NCI-H1417 treated with DMSO at 0.1 percent for 48 hours (cell line): ENCODE measurements around the gene ZNF408.

Experiments
- DNase-seq: peaks from one replicate; lab custom pipeline; 2025; lab: John Stamatoyannopoulos, UW

Gene ZNF408

DNA sequence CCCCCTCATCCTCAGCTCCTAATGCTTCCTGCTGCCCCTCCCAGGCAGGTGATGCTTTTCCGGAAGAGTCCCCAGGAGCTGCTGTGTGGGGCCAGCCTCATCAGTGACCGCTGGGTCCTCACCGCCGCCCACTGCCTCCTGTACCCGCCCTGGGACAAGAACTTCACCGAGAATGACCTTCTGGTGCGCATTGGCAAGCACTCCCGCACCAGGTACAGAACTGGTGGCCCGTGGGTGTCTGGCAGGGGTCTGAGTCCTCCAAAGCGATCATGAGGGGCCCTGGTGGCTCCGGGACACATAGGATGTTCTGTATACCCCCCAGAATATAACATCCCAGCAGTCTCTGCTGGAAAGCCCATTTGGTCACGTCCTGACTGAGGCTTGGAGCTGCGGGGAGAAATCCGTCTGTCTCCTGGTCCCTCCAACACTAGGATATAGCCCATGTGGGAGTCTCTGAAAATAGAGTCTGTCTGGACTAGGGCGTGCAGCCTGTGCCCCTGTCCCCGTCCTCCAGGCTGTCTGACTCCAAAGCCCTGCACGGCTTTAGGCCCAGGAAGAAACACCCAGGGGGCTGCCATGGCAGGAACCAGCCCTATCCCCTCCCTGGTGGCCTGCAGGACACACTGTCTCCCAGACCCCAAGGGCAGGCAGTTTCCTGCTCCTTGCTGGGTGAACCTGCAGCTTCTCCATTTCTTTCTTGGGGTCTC lies 27.3 kb downstream of the ZNF408 start:
- no peak for DNase-seq

DNA sequence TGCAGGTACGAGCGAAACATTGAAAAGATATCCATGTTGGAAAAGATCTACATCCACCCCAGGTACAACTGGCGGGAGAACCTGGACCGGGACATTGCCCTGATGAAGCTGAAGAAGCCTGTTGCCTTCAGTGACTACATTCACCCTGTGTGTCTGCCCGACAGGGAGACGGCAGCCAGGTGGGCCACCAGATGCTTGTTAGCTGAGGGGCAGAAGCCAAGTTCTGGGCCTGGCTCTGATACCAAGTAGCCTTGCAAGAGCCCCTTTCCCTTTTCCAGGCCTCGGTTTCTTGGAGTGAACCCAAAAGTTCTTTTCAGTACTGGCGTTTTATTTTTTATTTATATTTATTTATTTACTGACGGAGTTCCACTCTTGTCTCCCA lies 27.8 kb downstream of the ZNF408 start:
- DNase-seq, result no peak

DNA sequence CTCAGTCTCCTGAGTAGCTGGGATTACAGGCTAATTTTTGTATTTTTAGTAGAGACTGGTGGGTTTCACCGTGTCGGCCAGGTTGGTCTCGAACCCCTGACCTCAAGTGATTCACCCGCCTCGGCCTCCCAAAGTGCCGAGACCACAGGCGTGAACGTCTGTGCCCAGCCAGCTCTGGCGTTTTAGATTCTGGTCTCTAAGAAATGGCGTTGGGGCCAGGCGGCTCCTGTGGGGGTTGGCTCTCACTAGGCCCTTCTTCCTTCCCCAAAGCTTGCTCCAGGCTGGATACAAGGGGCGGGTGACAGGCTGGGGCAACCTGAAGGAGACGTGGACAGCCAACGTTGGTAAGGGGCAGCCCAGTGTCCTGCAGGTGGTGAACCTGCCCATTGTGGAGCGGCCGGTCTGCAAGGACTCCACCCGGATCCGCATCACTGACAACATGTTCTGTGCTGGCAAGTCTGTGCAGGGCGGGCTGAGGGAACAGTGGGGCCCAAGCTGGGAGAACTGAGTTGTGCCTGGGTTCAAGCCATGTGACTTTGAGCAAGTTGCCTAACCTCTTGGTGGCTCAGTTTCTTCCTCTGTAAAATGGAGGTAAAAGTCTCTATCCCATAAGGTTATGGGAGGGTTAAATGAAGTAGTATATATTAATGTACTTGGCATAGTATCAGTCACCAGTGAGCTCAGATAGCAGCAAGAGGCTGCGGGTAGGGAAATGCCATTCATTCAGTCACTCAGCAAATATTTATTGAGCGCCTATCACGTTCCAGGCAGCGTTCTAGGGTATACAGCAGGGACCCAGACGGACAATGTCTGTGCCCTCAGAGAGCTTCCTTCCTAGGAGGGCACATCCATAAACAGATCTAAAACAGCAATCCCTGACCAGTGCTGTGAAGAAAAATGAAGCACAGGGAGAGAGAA lies 28.5 kb downstream of the ZNF408 start:
- DNase-seq, result no peak

DNA sequence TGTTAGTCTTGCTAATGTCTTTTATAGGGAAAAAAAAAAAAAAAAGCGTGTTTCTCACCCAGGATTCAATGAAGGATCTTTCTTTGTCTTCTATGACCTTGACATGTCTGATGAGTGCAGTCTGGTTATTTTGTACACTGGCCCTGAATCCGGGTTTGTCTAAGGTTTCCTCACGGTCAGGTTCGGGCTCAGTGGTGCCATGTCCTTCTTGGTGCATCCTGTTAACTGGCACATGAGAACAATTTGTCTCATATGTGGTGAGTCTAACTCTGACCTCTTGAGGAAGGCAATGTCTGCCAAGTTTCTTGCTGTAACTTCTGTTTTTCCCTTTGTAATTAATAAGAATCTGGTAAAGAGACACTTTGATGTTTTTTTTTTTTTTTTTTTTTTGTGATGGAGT lies 30.7 kb downstream of the ZNF408 start:
- DNase-seq, result no peak

DNA sequence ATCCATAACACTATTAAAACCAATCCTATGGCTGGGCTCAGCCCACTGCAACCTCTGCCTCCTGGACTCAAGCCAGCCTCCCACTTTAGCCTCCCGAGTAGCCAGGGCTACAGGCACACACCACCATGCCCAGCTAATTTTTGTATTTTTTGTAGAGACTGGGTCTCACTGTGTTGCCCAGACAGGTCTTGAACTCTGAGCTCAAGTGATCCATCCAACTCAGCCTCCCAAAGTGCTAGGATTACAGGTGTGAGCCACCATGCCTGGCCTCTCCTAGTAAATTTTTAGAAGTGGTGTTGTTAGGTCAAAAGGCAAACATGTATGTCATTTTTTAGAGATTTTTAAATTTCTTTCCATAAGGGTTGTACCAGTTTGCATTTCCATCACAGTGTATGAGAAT lies 32.4 kb downstream of the ZNF408 start:
- DNase-seq, result no peak

DNA sequence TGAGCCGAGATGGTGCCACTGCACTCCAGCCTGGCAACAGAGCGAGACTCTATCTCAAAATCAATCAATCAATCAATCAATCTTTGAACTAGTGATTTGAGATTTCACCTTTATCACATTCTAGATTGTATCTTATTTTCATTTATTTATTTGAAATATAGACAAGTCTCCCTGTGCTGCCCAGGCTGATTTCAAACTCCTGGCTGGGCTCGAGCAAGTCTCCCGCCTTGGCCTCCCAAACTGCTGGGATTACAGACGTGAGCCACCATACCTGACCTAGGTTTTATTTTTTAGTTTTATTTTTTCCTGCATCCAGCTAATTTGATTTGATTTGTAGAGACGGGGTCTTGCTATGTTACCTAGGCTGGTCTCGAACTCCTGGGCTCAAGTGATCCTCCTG lies 35.3 kb downstream of the ZNF408 start:
- DNase-seq, result no peak

DNA sequence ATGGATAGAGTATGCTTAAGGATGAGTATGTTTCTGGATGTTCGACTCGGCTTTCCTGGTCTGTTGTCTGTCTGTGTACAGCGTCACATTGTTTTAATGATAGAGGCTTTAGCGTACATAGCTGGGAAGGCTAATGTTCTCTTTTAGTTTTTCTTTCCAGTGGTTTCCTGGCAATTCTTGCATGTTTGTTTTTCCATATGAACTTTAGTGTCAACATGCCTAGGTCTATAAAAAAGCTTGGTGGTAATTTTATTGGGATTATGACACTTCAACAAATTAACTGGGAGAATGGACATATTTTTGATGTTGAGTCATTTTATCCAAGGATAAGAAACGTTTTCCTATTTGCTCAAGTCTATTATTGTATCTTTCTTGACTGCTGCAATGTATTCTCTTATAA lies 35.8 kb downstream of the ZNF408 start:
- DNase-seq, result no peak

DNA sequence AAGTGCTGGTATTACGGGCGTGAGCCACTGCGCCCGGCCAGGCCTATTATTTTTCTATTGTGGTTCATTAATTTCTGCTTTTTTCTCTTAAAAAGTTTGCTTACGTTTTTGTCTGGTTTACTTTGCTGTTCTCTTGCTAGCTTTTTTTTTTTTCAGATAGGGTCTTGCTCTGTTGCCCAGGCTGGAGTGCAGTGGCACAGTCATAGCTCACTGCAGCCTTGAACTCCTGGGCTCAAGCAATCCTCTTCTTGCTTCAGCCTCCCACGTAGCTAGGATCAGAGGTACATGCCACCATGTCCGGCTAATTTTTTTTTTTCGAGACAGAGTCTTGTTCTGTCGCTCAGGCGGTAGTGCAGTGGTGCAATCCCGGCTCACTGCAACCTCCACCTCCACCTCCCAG lies 36.9 kb downstream of the ZNF408 start:
- no peak for DNase-seq

DNA sequence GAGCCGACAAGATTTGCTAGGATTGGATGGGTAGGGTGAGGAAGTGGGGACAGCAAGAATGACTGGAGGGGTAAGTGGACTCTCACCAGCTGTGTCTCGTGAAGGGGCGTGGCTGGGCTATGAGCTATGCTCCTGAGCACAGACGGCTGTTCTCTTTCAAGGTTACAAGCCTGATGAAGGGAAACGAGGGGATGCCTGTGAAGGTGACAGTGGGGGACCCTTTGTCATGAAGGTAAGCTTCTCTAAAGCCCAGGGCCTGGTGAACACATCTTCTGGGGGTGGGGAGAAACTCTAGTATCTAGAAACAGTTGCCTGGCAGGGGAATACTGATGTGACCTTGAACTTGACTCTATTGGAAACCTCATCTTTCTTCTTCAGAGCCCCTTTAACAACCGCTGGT lies 38.1 kb downstream of the ZNF408 start:
- DNase-seq, result no peak

DNA sequence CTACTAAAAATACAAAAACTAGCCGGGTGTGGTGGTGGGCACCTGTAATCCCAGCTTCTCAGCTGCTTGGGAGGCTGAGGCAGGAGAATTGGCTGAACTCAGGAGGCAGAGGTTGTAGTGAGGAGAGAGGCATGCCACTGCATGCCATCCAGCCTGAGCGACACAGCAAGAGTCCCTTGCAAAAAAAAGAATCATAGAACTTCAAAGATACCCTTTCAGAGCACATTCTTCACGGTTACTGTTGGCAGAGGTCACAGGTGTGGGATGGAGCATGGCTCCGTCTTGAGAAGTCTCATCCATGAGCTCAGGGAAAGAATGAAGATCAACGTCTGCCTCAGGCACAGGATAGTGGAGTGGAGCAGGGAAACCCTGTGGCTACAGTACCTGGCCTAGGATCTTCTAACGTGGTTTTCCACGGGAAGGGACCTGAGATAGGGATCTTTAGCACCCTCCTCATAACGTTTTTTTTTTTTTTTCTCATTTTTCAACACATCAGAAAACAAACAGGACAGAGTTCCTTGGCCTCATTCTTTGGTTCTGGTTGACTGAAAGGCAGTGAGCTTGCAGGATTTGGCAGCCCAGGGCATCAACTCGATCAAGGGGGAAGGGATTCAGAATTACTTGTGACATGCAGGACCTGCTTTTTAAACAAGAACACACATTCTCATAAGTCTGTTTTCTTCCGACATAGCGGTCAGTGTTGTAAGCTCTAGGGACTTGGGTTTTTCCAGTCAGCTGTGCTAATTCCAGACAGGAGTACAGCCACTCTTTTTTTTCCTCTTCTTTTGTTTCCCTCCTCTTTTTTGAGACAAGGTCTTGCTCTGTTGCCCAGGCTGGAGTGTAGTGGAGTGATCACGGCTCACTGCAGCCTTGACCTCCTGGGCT lies 41.0 kb downstream of the ZNF408 start:
- no peak for DNase-seq

DNA sequence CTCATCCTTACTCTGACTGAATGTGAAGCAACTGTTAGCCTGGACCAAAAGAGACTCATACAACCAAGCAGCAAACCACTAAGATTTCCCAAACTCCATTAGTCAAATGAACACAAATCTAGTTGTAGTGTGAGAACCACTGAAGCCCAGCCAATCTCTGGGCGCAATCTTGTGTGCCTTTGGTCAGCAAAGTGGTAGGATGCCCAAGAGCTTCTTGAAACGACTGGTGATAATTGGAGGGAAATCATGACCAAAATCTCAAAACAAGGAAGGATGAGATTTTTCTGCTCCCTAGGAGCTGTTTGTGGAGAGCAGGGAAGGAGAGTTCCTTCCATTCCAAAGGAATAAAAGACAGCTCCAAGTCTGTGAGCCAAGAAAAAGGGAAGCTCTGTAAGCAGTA lies 42.2 kb downstream of the ZNF408 start:
- DNase-seq, result no peak

DNA sequence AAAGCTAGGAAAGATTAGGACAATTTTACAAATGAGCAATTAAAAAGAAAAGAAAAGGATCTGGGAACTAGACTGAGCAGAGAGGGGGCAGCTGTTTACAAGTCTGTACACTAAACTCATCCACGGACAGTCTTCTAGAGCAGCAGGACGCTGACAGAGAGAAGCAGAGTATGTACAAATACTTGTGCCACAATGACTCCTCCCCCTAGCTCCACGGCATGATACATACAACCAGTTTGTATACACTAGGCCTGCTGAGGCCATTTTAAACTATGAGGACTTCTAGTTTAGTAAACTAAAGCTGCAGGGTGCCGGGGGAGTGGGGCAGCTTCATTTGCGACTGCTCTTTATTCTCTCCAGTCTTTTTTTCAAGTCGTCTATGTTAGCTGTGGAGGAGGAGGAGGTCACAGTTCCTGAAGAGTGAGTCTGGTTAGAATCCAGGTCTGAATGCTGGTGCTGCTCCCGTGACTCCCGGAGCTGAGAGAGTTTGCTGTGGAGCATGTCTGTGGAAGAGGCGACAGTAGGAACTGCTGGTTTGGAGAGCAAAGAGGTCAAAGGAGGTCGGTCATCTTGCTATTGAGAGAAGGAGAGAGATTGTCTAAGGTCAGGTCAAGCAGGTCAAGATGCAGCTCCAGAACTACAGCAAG lies 43.0 kb downstream of the ZNF408 start:
- DNase-seq, result no peak

DNA sequence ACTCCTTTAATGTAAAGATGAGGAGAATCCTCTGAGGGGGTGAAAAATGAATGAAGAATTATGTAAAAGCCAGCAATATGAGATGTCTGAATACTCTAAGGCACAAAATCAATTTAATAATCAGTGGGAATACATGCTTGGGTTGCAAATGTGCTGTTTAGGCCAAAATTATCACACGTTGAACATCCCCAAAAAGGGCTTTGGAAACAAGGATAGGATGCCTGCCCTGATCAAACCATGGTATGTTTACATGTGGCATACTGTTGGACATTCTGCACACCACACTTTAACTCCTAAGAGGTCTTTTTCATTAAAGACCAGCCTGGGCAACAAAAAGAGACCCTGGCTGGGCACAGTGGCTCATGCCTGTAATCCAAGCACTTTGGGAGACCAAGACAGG lies 44.5 kb downstream of the ZNF408 start:
- no peak for DNase-seq

DNA sequence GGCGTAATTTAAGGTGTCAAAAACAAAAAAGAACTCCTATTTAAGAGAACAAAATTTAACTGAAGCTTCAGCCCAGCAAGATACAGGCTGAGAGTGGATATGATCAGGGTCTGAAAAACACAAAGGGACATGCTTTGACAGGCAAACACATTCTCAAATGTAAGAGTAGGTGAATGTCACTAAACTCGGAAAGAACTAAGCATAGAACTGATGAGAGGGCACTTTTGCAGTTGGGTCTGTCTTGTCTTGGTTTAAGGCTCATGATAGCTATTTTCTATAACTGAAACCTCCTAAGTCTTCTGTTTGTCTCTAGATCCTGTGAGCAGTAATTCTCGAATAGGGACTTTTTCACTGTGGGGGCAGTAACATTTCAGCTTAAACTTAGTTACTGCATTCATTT lies 45.2 kb downstream of the ZNF408 start:
- DNase-seq, result no peak

DNA sequence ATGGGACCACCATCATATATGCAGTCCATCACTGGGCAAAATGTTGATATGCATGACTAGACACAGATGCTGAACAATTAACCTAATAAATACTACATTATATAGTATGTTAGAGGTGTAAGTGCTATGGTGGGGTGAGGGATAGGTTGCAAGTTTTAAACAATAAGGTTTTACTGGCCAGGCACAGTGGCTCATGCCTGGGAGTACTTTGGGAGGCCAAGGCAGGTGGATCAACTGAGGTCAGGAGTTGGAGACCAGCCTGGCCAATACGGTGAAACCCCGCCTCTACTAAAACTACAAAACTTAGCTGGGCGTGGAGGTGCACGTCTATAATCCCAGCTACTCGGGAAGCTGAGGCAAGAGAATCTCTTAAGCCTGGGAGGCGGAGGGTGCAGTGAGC lies 46.3 kb downstream of the ZNF408 start:
- no peak for DNase-seq
